Activated CD4-positive, alpha-beta T cell treated with anti-CD3 and anti-CD28 coated beads for 1 hour (primary cell): ENCODE results near the gene TOPBP1.
"Not testable (repeated sequence)": the region's sequence is repeated elsewhere in the genome, so short reads cannot be mapped to it uniquely, and the experiment has no call there.

Experiments
- DNase-seq: peaks from one replicate; pipeline ENCODE4 v3.0.0-alpha.2; 2020

Gene TOPBP1

GRCh38 chr3:133568294-133569014, 93.3 kb downstream of the TOPBP1 start:
- DNase-seq, result no peak

DNA sequence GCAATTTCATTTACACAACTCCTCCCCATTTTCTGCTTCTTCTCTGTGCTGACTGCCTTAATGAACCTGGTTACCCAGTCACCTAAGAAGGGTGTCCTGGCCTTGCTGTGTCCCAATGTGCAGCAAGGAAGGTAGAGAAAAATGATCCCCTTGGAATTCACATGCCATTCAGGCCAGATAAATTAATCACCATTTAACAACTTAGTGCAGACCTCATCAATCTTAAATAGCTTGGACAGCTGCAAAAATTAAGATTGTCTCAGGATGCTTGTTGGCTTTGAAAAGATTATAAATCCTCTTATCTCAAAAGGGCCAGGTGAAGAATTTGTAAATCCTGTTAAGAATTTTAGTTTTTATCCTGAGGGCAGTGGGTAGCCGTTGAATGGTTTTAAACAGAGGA, 97.9 kb downstream of the TOPBP1 start:
- no peak for DNase-seq

DNA sequence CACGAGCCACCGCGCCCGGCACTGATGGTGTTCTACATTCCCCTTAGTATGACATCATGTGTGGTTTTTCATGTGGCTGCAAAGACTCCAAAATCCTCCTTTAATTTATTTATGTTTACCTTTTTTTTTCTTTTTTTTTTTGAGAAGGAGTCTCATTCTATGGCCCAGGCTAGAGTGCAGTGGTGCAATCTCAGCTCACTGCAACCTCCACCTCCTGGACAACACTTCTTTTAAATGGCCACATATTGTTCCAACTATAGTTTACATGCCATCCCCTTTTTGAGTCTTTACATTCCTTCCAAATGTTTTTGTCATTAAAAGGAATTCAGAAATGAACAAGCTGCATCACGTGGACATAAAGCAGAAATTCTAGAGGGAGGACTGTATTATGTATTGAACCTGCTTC, 98.6 kb downstream of the TOPBP1 start:
- no peak for DNase-seq

DNA sequence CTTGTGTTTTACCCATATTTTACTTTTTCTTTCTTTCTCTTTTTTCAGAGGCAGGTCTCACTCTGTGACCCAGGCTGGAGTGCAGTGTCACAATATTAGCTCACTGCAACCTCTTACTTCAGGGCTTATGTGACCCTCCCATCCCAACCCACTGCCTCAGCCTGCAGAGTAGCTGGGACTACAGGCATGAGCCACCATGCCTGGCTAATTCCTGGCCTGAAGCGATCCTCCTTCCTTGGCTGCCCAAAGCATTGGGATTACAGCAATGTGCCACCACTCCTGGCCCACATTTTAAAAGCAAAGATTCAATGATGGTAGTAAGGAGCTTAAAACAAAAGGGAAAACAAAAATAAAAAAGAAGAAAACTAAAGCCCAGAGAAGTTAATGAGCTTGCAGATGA, 99.4 kb downstream of the TOPBP1 start:
- no peak for DNase-seq

DNA sequence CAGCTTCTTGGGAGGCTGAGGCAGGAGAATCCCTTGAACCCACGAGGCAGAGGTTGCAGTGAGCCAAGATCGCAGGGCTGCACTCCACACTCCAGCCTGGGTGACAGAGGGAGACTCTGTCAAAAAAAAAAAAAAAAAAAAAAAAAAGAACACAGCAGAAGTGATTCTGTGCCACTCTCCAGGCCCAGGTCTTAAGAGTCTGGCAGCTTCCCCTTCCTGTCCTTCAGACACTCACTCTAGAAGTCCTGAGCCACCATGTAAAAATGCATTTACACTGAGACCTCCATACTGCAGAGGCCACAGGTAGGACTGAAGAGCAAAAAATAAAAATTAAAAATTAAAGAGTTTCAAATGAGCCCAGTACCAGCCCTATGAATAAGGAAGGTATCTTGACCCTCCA, 100.1 kb downstream of the TOPBP1 start:
- DNase-seq, result no peak

DNA sequence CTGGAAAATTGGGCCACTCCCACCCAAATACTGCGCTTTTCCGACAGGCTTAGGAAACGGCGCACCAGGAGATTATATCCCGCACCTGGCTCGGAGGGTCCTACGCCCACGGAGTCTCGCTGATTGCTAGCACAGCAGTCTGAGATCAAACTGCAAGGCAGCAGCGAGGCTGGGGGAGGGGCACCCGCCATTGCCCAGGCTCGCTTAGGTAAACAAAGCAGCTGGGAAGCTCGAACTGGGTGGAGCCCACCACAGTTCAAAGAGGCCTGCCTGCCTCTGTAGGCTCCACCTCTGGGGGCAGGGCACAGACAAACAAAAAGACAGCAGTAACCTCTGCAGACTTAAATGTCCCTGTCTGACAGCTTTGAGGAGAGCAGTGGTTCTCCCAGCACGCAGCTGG, 110.2 kb downstream of the TOPBP1 start:
- not testable (repeated sequence) for DNase-seq
